GM18498 (cell line): ENCODE measurements around the gene MDM2.

Experiments used
- ATAC-seq: cut with Tn5 transposase; IDR thresholded peaks from one replicate; pipeline ENCODE4 v1.9.1; 2021; ENCODE audit warnings: mild to moderate bottlenecking, moderate library complexity; ENCODE audit not compliant: unreplicated experiment

Gene MDM2

GRCh38 chr12:68844788-68845695 is 37.1 kb downstream of the MDM2 start:
- no peak for ATAC-seq

GRCh38 chr12:68846811-68847210 is 38.8 kb downstream of the MDM2 start:
- ATAC-seq: no peak

GRCh38 chr12:68850390-68850789 is 42.4 kb downstream of the MDM2 start:
- no peak for ATAC-seq

GRCh38 chr12:68851592-68852306 is 43.8 kb downstream of the MDM2 start:
- ATAC-seq: no peak

- ATAC-seq: no peak
Observed at GRCh38 chr12:68853396-68854077, 45.6 kb downstream of the MDM2 start.

GRCh38 chr12:68854078-68854468 is 46.1 kb downstream of the MDM2 start:
- no peak for ATAC-seq

GRCh38 chr12:68854554-68854953 is 46.6 kb downstream of the MDM2 start:
- ATAC-seq: no peak

- no peak for ATAC-seq
Observed at GRCh38 chr12:68855111-68855510, 47.1 kb downstream of the MDM2 start.

GRCh38 chr12:68855771-68856170 is 47.8 kb downstream of the MDM2 start:
- ATAC-seq: no peak

- no peak for ATAC-seq
Observed at GRCh38 chr12:68856510-68856909, 48.5 kb downstream of the MDM2 start.

- ATAC-seq: no peak
Observed at GRCh38 chr12:68861890-68862289, 53.9 kb downstream of the MDM2 start.

- peak; percentile 11 for ATAC-seq
Observed at GRCh38 chr12:68863109-68863770, 55.3 kb downstream of the MDM2 start.

GRCh38 chr12:68863886-68864454 is 56.0 kb downstream of the MDM2 start:
- peak; percentile 63 for ATAC-seq

- ATAC-seq: no peak
Observed at GRCh38 chr12:68864604-68865003, 56.6 kb downstream of the MDM2 start.

GRCh38 chr12:68865399-68866164 is 57.6 kb downstream of the MDM2 start:
- no peak for ATAC-seq

- ATAC-seq: no peak
Observed at GRCh38 chr12:68866950-68867349, 59.0 kb downstream of the MDM2 start.

GRCh38 chr12:68867606-68868005 is 59.6 kb downstream of the MDM2 start:
- no peak for ATAC-seq

GRCh38 chr12:68868043-68868790 is 60.2 kb downstream of the MDM2 start:
- ATAC-seq: no peak

- no peak for ATAC-seq
Observed at GRCh38 chr12:68870011-68870410, 62.0 kb downstream of the MDM2 start.
